Erythroblast (primary cell): Measurements from ENCODE around the gene ZNF501.

Experiments used
- GATA1 ChIP-seq: IDR thresholded peaks from 2 replicates; pipeline ENCODE4 v1.6.1; 2011; ENCODE audit warnings: low read depth, mild to moderate bottlenecking, control low read depth, low read length, moderate library complexity
- POLR2A ChIP-seq: IDR thresholded peaks from 2 replicates; pipeline ENCODE4 v1.6.1; 2011; ENCODE audit warnings: mild to moderate bottlenecking, low read length

DNA sequence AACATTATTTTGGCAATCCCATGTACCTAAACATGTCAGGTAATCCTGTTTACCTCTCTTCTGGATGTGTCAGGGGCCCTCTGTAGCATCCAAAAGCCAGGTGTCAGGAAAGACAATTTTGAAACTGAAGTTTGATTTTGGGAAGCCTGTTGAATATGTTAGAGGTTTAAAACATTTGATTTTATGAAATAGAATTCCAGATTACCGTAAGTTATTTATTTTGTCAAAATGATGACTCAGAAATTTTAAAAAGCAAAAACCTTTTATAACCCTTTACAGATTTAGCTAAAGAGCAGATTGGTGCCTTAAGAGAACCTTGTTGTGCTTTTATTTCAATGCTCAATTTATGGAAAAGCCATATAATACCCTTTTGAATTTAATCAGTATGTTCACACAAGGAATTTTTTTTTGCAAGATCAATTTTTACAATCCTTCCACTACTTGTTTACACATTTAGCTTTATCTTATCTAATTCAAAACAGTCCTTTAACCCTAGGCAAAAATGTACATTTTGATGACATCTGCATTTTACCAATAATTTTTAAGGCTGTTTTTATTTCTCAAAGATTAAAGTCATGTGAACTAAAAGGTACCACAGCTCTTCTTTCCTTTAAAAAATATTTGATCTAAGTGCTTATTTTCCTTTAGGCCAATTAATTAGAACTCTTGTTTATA is 42.1 kb downstream of the ZNF501 start:
- TF ChIP-seq POLR2A (no peak), GATA1 (no peak)
